CD8-positive, alpha-beta memory T cell (primary cell): ENCODE results near the gene SPOCD1. TPM values are rescaled to one million over a fixed set of nuclear protein-coding genes. Genes with fewer than 3 reads are reported as not detected.

ENCODE experiments used
- CTCF ChIA-PET: fragments of 350-600 bp; sonication (Branson Sonifier 250); formaldehyde crosslinking; loops from one replicate; lab custom pipeline; 2021; ENCODE audit warnings: antibody characterized with exemption; lab: Charles Lee
- POLR2A ChIA-PET: fragments of 350-600 bp; sonication (Branson Sonifier 250); formaldehyde crosslinking; loops from one replicate; lab custom pipeline; 2021; ENCODE audit warnings: antibody characterized with exemption; lab: Charles Lee
- DNase-seq, 5 donors: peaks; one replicate each; pipeline versions ENCODE4 v3.0.0 to v3.0.0-alpha.2; 2020 to 2022; ENCODE audit warnings: mixed read lengths in 1 of 5
- H3K27ac ChIP-seq: one replicate; pipeline ENCODE4 v1.7.0; 2013; ENCODE audit warnings: low read depth, mild to moderate bottlenecking, low read length, moderate library complexity
- H3K27me3 ChIP-seq: 2 replicates; pipeline ENCODE4 v1.7.0; 2013; ENCODE audit warnings: low read length, mild to moderate bottlenecking; ENCODE audit not compliant: insufficient read depth, poor library complexity, severe bottlenecking
- H3K36me3 ChIP-seq: 2 replicates; pipeline ENCODE4 v1.7.0; 2013; ENCODE audit warnings: mild to moderate bottlenecking, low read length, moderate library complexity; ENCODE audit not compliant: insufficient read depth
- H3K4me1 ChIP-seq: 2 replicates; pipeline ENCODE4 v1.7.0; 2013; ENCODE audit warnings: mild to moderate bottlenecking, low read length, moderate library complexity; ENCODE audit not compliant: insufficient read depth
- H3K4me3 ChIP-seq: 2 replicates; pipeline ENCODE4 v1.7.0; 2013; ENCODE audit warnings: mild to moderate bottlenecking, low read length
- H3K9me3 ChIP-seq: 2 replicates; pipeline ENCODE4 v1.7.0; 2013; ENCODE audit warnings: mild to moderate bottlenecking, low read length
- H3K27ac Mint-ChIP-seq, 8 donors: one replicate each; pipeline ENCODE4 v1.8.0; 2020 to 2021; ENCODE audit warnings: mixed read lengths in 8 of 8, mild to moderate bottlenecking in 6 of 8, inconsistent platforms in 3 of 8, moderate library complexity in 3 of 8
- H3K27me3 Mint-ChIP-seq, 2 donors: one replicate each; pipeline ENCODE4 v1.8.0; 2020 to 2021; ENCODE audit warnings: mixed read lengths in 2 of 2, mild to moderate bottlenecking in 1 of 2, moderate library complexity in 1 of 2
- H3K36me3 Mint-ChIP-seq, 3 donors: one replicate each; pipeline ENCODE4 v1.8.0; 2020 to 2021; ENCODE audit warnings: mixed read lengths in 3 of 3, inconsistent platforms in 1 of 3, mild to moderate bottlenecking in 1 of 3
- H3K4me1 Mint-ChIP-seq, 3 donors: one replicate each; pipeline ENCODE4 v1.8.0; 2020 to 2021; ENCODE audit warnings: mixed read lengths in 3 of 3, inconsistent platforms in 1 of 3, mild to moderate bottlenecking in 1 of 3
- H3K4me3 Mint-ChIP-seq, 7 donors: one replicate each; pipeline ENCODE4 v1.8.0; 2020 to 2021; ENCODE audit warnings: mixed read lengths in 7 of 7, mild to moderate bottlenecking in 6 of 7, moderate library complexity in 4 of 7, inconsistent platforms in 2 of 7
- H3K9me3 Mint-ChIP-seq, 5 donors: one replicate each; pipeline ENCODE4 v1.8.0; 2020 to 2022; ENCODE audit warnings: mixed read lengths in 5 of 5, mild to moderate bottlenecking in 3 of 5, moderate library complexity in 2 of 5, inconsistent platforms in 1 of 5
- polyA plus RNA-seq: library from polyadenylated mRNA; unstranded; fragments of 300-500 nt; fragmentation: Illumina TruSeq; gene quantifications from one replicate; pipeline ENCODE4 v1.2.3, GENCODE V29; 2021
- total RNA-seq, 2 experiments: library from RNA; stranded (reverse); gene quantifications; one replicate each; pipeline ENCODE4 v1.2.3, GENCODE V29; 2021

Gene SPOCD1
- total and polyA plus RNA-seq, 3 experiments from 2014 or later = 0.18 TPM; not detected in 2

DNA sequence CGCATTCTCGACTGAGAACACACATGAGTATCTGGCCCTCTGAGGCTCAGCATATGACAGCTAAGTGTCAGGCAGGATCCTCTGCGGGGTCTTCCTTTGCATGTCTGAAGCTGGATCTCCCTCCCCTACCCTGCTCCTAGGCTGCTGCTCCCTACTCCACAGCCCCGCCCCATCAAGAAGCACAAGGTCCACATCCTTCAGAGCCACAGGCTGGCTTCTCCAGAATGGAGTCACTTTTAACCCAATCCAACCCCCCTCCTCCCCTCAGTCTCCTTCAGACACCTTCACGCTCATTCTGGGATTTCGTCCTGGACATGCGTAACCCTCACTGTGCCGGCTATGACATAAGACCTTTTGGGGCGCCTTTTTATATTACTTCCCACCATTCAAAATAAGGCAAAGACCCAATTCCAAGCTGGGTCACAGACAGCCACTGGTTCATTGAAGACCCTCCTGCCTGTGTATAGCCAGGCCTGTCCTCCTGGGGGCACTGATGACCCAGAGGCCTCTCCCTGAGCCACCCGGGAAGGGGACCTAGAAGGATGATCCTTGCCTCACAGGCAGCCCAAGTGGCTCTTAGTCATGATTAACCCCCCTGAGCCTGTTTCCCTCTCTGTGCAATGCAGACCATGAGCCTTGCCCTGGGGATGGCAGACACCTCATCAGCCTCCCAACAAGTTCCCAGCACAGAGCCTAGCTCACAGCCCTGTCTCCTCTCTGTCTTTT, 56.4 kb downstream of the SPOCD1 start:
- peak overlapping the region in 1 of 8 donors; percentile 16 for H3K27ac Mint-ChIP-seq
- H3K9me3 ChIP-seq = no peaks in the 10 kb centered on the region
- H3K4me3 ChIP-seq = no peak overlapping the region
- H3K4me3 Mint-ChIP-seq = peak overlapping the region; percentile 21 to 71 (median 49)
- H3K27me3 Mint-ChIP-seq = peaks cover 12 to 13% of the 10 kb centered on the region in 2 donors
- H3K4me1 Mint-ChIP-seq = peaks cover 20 to 34% (median 20%) of the 10 kb centered on the region in 3 donors
- H3K36me3 Mint-ChIP-seq = no peaks in the 10 kb centered on the region
- peaks cover 26% of the 10 kb centered on the region for H3K4me1 ChIP-seq
- H3K27me3 ChIP-seq = peaks cover 18% of the 10 kb centered on the region
- no peak overlapping the region for H3K27ac ChIP-seq
- CTCF ChIA-PET = interaction anchor here (0.9 to 6.6 kb wide), 5 partner anchors 9 to 43 kb away, joined by 4 to 54 read pairs (median 5); no protein-coding TSS in a partner anchor
- DNase-seq = no peak
- no peaks in the 10 kb centered on the region for H3K36me3 ChIP-seq
- no peaks in the 10 kb centered on the region for H3K9me3 Mint-ChIP-seq
- POLR2A ChIA-PET = interaction anchor here (0.5 to 1.2 kb wide), 2 partner anchors 29 to 160 kb away, joined by 4 to 5 read pairs; no protein-coding TSS in a partner anchor

- no peak overlapping the region for H3K4me3 ChIP-seq
- no peaks in the 10 kb centered on the region for H3K9me3 ChIP-seq
- Mint-ChIP-seq H3K36me3 (no peaks in the 10 kb centered on the region), H3K27me3 (peaks cover 12 to 13% of the 10 kb centered on the region in 2 donors), H3K9me3 (no peaks in the 10 kb centered on the region), H3K4me3 (peak overlapping the region in 2 of 7 donors; percentile 37 to 39), H3K4me1 (peaks cover 20 to 34% (median 20%) of the 10 kb centered on the region in 3 donors), H3K27ac (no peak overlapping the region)
- ChIA-PET POLR2A (no interaction called here), CTCF (interaction anchor here (3.0 kb wide), 1 partner anchor 10 kb away, joined by 9 read pairs; no protein-coding TSS in a partner anchor)
- H3K27ac ChIP-seq = no peak overlapping the region
- no peaks in the 10 kb centered on the region for H3K36me3 ChIP-seq
- peaks cover 25% of the 10 kb centered on the region for H3K4me1 ChIP-seq
- no peak for DNase-seq
- peaks cover 18% of the 10 kb centered on the region for H3K27me3 ChIP-seq
Observed at GRCh38 chr1:31758823-31759222, 57.0 kb downstream of the SPOCD1 start.

- peaks cover 9 to 12% of the 10 kb centered on the region in 2 donors for H3K27me3 Mint-ChIP-seq
- H3K4me3 Mint-ChIP-seq = peak overlapping the region in 1 of 7 donors; percentile 34
- peaks cover 13 to 32% (median 16%) of the 10 kb centered on the region in 3 donors for H3K4me1 Mint-ChIP-seq
- peak overlapping the region in 1 of 8 donors; percentile 32 for H3K27ac Mint-ChIP-seq
- Histone ChIP-seq H3K36me3 (no peaks in the 10 kb centered on the region), H3K27me3 (peaks cover 12% of the 10 kb centered on the region), H3K27ac (no peak overlapping the region), H3K9me3 (no peaks in the 10 kb centered on the region), H3K4me1 (peaks cover 19% of the 10 kb centered on the region), H3K4me3 (no peak overlapping the region)
- H3K9me3 Mint-ChIP-seq = no peaks in the 10 kb centered on the region
- CTCF ChIA-PET = interaction anchor here (3.0 kb wide), 1 partner anchor 10 kb away, joined by 9 read pairs; no protein-coding TSS in a partner anchor
- no peak for DNase-seq
- POLR2A ChIA-PET = no interaction called here
- H3K36me3 Mint-ChIP-seq = no peaks in the 10 kb centered on the region
Observed at GRCh38 chr1:31757989-31758388, 57.8 kb downstream of the SPOCD1 start.

DNA sequence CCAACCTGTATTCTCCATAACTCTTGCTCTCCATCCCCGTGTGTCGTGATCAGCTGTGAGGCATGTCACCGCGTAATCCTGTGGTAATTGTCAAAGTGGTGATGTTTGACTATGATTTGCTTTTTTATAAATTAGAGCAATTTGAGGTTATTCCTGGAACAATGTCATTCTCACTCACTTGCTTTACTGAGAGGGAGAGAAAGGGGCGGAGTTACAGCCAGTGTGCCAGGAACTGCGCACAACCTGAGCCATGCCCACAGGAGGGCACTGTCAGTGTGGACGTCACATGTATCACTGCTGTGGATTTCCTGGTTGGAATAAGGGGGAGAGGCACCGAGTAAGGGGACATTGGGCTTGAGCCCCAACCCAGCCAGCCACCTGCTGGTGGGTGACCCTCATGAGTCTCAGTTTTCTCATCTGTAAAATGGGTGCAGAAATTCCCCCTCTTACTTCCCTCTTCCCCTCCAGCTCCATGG, 58.6 kb downstream of the SPOCD1 start:
- Mint-ChIP-seq H3K27me3 (peaks cover 9 to 10% of the 10 kb centered on the region in 2 donors), H3K36me3 (no peaks in the 10 kb centered on the region), H3K27ac (no peak overlapping the region), H3K4me3 (no peak overlapping the region), H3K4me1 (peaks cover 16 to 30% (median 16%) of the 10 kb centered on the region in 3 donors), H3K9me3 (no peaks in the 10 kb centered on the region)
- Histone ChIP-seq H3K36me3 (no peaks in the 10 kb centered on the region), H3K4me3 (no peak overlapping the region), H3K27me3 (peaks cover 7% of the 10 kb centered on the region), H3K9me3 (no peaks in the 10 kb centered on the region), H3K27ac (no peak overlapping the region), H3K4me1 (peaks cover 12% of the 10 kb centered on the region)
- DNase-seq = no peak
- CTCF ChIA-PET = no interaction called here
- POLR2A ChIA-PET = no interaction called here

GRCh38 chr1:31756578-31756977, 59.2 kb downstream of the SPOCD1 start:
- peaks cover 16 to 30% (median 19%) of the 10 kb centered on the region in 3 donors for H3K4me1 Mint-ChIP-seq
- no peak overlapping the region for H3K27ac Mint-ChIP-seq
- no peaks in the 10 kb centered on the region for H3K36me3 Mint-ChIP-seq
- H3K27me3 Mint-ChIP-seq = peaks cover 3 to 4% of the 10 kb centered on the region in 2 donors
- Histone ChIP-seq H3K36me3 (no peaks in the 10 kb centered on the region), H3K27ac (no peak overlapping the region), H3K9me3 (no peaks in the 10 kb centered on the region), H3K4me3 (no peak overlapping the region), H3K27me3 (peaks cover 4% of the 10 kb centered on the region), H3K4me1 (peaks cover 14% of the 10 kb centered on the region)
- no peak overlapping the region for H3K4me3 Mint-ChIP-seq
- no peaks in the 10 kb centered on the region for H3K9me3 Mint-ChIP-seq
- ChIA-PET CTCF (no interaction called here), POLR2A (no interaction called here)
- DNase-seq = no peak

- Mint-ChIP-seq H3K27me3 (peaks cover 0 to under 1% of the 10 kb centered on the region in 2 donors), H3K4me3 (no peak overlapping the region), H3K9me3 (no peaks in the 10 kb centered on the region), H3K27ac (no peak overlapping the region), H3K4me1 (peaks cover 17 to 30% (median 19%) of the 10 kb centered on the region in 3 donors), H3K36me3 (no peaks in the 10 kb centered on the region)
- no peak for DNase-seq
- H3K27me3 ChIP-seq = peaks cover 4% of the 10 kb centered on the region
- peaks cover 13% of the 10 kb centered on the region for H3K4me1 ChIP-seq
- H3K36me3 ChIP-seq = no peaks in the 10 kb centered on the region
- ChIA-PET POLR2A (no interaction called here), CTCF (no interaction called here)
- no peak overlapping the region for H3K27ac ChIP-seq
- no peak overlapping the region for H3K4me3 ChIP-seq
- no peaks in the 10 kb centered on the region for H3K9me3 ChIP-seq
Observed at GRCh38 chr1:31755850-31756492, 59.9 kb downstream of the SPOCD1 start.

DNA sequence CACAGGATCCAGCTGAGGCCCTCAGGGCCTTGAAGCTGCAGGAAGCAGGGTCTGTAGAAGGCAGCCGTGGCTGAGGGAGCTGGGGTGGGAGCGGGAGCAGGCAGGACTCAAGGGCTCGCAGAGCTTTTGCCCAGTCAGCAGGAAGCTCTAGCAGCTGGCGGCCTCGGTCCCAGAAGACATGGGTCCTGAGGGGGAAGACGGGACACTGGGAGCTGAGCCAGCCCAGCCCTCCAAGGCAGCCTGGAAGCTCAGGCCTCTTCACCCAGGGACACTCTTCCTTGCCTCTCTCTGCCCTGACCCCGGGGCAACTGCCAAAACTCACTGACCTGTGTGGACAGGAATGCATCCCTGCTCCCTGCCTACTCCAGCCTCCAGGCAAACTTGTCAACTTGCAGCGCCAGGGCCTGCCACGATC, 60.6 kb downstream of the SPOCD1 start:
- H3K36me3 Mint-ChIP-seq = no peaks in the 10 kb centered on the region
- H3K27me3 Mint-ChIP-seq = no peaks in the 10 kb centered on the region
- no peak for DNase-seq
- ChIA-PET POLR2A (no interaction called here), CTCF (no interaction called here)
- no peak overlapping the region for H3K27ac Mint-ChIP-seq
- peaks cover 4% of the 10 kb centered on the region for H3K27me3 ChIP-seq
- no peak overlapping the region for H3K27ac ChIP-seq
- no peak overlapping the region for H3K4me3 ChIP-seq
- H3K9me3 ChIP-seq = no peaks in the 10 kb centered on the region
- H3K36me3 ChIP-seq = no peaks in the 10 kb centered on the region
- H3K9me3 Mint-ChIP-seq = no peaks in the 10 kb centered on the region
- H3K4me1 ChIP-seq = peaks cover 19% of the 10 kb centered on the region
- no peak overlapping the region for H3K4me3 Mint-ChIP-seq
- peaks cover 25 to 35% (median 25%) of the 10 kb centered on the region in 3 donors for H3K4me1 Mint-ChIP-seq

DNA sequence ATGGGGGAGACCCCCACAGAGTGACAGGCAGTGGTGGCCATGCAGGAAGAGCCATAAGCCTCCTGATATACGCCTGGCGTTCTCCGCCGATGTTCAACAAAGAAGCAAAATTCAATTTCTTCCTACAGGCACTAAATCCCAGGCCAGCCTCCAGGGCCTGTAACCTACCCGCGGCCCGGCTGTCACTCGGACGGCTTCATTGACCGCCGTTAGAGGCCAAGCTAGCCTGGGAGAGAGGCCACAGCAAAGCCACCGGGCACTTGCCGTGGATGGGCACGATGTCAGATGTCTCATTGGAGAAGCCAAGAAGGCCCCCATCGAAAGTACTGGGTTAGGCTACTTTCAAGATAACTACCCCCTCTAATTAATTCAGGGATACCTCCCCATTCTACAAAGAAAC, 61.4 kb downstream of the SPOCD1 start:
- H3K36me3 Mint-ChIP-seq = no peaks in the 10 kb centered on the region
- CTCF ChIA-PET = no interaction called here
- POLR2A ChIA-PET = no interaction called here
- Histone ChIP-seq H3K9me3 (no peaks in the 10 kb centered on the region), H3K4me3 (no peak overlapping the region), H3K27me3 (no peaks in the 10 kb centered on the region), H3K4me1 (peaks cover 24% of the 10 kb centered on the region), H3K27ac (no peak overlapping the region), H3K36me3 (no peaks in the 10 kb centered on the region)
- H3K9me3 Mint-ChIP-seq = no peaks in the 10 kb centered on the region
- DNase-seq = no peak
- peaks cover 30 to 36% (median 30%) of the 10 kb centered on the region in 3 donors for H3K4me1 Mint-ChIP-seq
- no peaks in the 10 kb centered on the region for H3K27me3 Mint-ChIP-seq
- peak overlapping the region in 1 of 8 donors; percentile 47 for H3K27ac Mint-ChIP-seq
- H3K4me3 Mint-ChIP-seq = no peak overlapping the region
